HG03571 (cell line): ENCODE measurements around the gene TERF2IP.

Experiments used
- ATAC-seq: cut with Tn5 transposase; IDR thresholded peaks from one replicate; pipeline ENCODE4 v1.9.1; 2021; ENCODE audit not compliant: unreplicated experiment

TERF2IP gene, protein sequence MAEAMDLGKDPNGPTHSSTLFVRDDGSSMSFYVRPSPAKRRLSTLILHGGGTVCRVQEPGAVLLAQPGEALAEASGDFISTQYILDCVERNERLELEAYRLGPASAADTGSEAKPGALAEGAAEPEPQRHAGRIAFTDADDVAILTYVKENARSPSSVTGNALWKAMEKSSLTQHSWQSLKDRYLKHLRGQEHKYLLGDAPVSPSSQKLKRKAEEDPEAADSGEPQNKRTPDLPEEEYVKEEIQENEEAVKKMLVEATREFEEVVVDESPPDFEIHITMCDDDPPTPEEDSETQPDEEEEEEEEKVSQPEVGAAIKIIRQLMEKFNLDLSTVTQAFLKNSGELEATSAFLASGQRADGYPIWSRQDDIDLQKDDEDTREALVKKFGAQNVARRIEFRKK

GRCh38 chr16:75647492-75648264, at the start of gene TERF2IP, which contains the start of gene KARS1:
Gene TERF2IP (plus strand): TSS chr16:75647773. CDS start chr16:75647883, 110 bp downstream.
Gene KARS1 (minus strand): TSS chr16:75647665. CDS start chr16:75647639, 26 bp downstream.
- ATAC-seq = peak; percentile 84

DNA sequence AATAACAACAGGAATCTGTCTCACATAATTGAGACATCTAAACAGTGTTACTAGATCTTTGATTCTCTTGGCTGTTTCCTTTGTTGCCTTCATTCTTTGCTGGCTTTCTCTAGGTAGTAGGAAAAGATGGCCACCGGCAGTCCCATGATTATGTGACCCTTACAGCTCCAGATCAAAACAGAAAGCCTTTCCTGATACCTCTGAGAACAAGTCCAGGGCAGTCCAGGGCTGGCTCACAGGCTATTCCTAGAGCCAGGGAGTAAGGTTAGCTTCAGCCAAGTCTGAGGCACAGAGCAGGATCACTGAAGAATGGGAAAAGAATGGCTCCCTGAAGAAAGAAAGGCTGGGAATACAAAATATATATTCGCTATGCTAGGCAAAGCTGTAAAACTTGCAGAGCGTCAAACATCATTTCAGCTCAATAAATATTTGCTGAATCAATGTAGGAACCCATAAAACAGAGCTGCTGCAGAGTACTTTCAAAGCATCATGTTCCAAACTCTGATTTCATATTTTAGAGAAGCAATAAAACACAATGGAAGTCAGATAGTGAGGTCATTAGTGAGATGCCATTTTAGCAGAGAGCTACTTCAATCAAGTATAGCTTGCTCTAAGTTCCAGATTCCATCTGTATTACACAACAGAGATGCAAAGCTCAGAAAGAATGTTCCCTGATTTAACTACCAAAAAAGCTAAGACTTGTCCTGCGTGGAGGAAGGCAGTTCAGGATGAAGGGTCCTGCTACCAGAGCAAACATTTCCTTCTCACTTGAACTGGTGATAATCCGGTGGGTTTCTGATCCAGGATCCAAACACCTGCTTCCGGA, 47.9 kb upstream of the TERF2IP start:
- no peak for ATAC-seq

DNA sequence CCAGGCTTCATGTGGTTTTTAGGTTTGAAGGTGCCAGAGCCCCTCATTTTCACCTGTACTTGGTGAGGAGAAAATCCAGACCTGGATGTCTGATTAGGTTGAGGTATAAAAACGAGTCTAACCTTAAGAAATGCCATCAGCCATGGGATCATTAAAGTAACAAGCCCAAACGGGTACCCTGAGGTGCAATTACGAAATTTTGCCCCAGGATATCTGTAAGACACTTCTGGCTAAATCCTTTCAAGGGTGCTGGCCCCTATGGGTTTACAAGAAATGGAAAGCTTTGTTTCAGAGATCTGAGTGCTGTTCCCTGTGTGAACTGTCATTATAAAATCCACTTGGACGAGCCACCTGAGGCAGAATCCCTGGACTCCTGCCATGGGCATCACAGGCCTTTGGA, 44.3 kb upstream of the TERF2IP start:
- ATAC-seq = no peak

DNA sequence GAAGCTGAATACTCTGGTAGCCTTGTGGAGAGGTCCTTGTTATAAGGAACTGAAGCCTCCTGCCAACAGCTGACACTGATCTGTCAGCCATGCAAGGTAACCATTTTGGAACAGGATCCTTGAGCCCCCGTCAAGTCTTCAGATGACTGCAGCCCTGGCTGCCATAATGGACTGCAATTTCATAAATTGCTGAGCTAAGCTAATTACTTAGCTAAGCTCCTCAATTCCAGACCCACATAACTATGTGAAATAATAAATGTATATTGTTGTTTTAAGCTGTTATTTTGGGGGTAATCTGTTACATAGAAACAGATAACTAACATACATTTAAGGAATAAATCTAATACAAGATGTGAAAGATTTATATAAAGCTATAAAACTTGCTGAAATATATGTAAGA, 41.1 kb upstream of the TERF2IP start:
- ATAC-seq = no peak

- no peak for ATAC-seq
These were observed 33.3 kb upstream of the TERF2IP start for GRCh38 chr16:75614066-75614897.

DNA sequence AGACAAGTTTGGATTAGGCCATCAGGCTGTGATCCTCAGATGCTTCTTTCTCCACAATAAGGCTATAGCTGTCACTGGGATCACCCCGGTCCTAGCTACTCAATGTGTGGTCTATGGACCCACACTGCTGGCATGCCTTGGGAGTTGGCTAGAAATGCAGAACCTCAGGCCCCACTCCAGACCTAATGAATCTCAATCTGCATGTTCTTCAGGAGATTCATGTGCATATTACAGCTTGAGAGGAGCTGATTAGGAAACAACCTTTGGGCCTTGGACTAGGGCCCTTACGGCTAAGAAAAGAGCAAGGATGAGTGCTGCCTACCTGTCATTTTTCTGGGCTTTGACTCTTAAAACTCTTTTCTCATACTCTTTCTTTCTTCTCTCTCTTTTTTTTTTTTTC, 32.0 kb upstream of the TERF2IP start:
- ATAC-seq = no peak

GRCh38 chr16:75616521-75617010, 31.0 kb upstream of the TERF2IP start:
- ATAC-seq = no peak

DNA sequence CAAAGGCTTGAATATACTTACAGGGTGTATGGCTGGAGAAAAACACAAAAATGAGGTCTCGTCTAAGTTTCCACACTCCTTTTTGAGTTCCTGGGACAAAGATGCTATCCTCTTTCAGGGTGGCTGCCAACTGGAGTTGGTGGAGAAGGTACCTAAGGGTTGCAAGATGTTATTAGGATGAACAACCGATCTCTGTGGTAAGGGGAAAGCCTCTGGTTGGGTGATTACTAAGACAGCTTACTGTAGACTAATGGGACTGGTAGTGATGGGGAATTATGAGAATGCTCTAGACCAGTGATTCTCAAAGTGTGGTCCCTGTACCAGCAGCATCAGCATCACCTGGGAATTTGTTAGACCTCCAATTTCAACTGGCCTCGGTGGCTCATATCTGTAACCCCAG, 30.5 kb upstream of the TERF2IP start:
- no peak for ATAC-seq

DNA sequence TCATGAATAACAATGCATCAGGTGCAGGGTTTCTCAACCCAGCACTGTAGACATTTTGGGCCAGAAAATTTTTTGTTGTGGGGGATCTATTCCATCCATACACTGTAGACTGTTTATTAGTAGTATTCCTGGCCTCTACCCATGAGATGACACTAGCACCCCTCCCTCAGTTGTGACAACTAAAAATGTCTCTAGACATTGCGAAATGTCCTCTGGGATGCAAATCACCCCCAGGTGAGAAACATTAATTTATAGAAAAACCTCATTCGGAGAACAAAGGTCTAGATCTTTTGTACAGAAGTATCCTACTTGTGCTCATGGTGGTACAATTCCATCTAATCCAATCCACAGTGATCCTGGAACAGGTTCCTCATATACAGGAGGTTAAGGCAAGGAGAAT, 28.8 kb upstream of the TERF2IP start:
- ATAC-seq = no peak

- no peak for ATAC-seq
These were observed 27.0 kb upstream of the TERF2IP start for GRCh38 chr16:75620326-75621169.

- ATAC-seq = no peak
These were observed 26.4 kb upstream of the TERF2IP start for GRCh38 chr16:75621170-75621477.

- ATAC-seq = peak; percentile 87
These were observed 24.6 kb upstream of the TERF2IP start, which contains the start of gene ADAT1 for GRCh38 chr16:75622761-75623605. Gene ADAT1 (minus strand): TSS chr16:75623281. CDS start chr16:75620799, 2,482 bp downstream.

- ATAC-seq = no peak
These were observed 22.6 kb upstream of the TERF2IP start for GRCh38 chr16:75624921-75625334.

DNA sequence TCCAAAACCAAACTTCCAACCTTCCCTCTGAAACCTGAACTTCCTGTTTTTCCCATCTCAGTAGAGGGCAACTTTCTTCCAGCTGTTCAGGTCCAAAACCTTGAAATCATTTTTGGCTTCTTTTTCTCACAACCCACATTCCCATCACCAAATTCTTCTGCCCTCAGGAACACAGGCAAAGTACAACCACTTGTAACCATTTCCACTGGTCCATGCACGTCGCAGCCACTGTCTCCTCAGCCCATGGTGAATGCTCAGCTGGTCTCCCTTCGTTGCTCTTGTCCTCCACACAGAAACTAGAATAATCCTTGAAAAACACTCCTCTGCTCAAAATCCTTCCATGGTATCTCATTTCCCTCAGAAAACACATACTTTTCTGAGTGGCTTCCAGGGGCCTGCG, 20.8 kb upstream of the TERF2IP start:
- no peak for ATAC-seq

- no peak for ATAC-seq
These were observed 19.7 kb upstream of the TERF2IP start for GRCh38 chr16:75627851-75628250.

GRCh38 chr16:75628351-75628750, 19.2 kb upstream of the TERF2IP start:
- no peak for ATAC-seq

DNA sequence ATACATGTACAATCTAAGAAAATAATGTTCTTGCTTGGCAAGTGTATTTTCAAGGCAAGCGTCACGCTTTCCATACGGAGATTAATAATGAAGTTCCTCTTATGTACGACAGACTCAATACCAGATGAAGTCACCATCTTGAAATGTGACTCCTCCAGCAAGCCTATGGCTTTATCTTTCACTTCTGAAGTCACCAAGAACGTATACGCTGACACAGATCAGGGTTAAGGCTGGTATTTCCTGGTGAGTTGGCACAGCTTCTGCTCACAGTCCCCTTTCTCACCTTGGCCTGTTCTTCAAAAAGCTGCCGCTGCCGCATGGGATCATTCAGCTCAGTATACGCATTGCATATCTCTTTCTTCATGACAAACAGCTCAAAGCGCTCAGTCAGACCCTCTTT, 18.4 kb upstream of the TERF2IP start:
- ATAC-seq = no peak

- no peak for ATAC-seq
These were observed 17.5 kb upstream of the TERF2IP start for GRCh38 chr16:75630052-75630451.
